ENCODE data around the gene TEX28.

DNA sequence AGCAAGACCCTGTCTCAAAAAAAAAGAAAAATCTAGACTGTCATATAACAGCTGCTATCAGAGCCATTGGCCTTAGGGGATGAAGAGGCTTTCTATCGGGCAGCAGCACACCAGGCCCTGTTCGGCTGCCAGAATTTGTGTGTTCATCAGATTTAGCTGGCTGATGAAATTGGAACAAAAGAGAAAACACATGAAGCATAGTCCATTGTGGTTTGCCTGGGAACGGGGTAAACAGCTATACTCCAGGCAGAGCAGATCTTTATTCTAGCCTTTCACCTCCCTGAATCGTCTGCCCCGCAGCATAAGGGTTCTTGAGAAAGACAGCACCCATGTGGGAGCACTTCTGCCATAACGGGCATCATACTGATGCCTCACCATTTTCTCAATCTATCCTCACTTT is 12.3 kb upstream of the TEX28 start:
- TF ChIP-seq EZH2phosphoT487 (IDR thresholded peaks at IDR 0.05; ENCODE audit: borderline replicate concordance, low read length), result no peak
- TF ChIP-seq, protein P1, sequence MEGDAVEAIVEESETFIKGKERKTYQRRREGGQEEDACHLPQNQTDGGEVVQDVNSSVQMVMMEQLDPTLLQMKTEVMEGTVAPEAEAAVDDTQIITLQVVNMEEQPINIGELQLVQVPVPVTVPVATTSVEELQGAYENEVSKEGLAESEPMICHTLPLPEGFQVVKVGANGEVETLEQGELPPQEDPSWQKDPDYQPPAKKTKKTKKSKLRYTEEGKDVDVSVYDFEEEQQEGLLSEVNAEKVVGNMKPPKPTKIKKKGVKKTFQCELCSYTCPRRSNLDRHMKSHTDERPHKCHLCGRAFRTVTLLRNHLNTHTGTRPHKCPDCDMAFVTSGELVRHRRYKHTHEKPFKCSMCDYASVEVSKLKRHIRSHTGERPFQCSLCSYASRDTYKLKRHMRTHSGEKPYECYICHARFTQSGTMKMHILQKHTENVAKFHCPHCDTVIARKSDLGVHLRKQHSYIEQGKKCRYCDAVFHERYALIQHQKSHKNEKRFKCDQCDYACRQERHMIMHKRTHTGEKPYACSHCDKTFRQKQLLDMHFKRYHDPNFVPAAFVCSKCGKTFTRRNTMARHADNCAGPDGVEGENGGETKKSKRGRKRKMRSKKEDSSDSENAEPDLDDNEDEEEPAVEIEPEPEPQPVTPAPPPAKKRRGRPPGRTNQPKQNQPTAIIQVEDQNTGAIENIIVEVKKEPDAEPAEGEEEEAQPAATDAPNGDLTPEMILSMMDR (IDR thresholded peaks at IDR 0.05; ENCODE audit: low read depth, low read length, poor library complexity, severe bottlenecking), result no peak
